ENCODE results near the gene PYROXD2.
"Not testable (repeated sequence)": the region's sequence is repeated elsewhere in the genome, so short reads cannot be mapped to it uniquely, and the experiment has no call there.

The PYROXD2 gene

DNA sequence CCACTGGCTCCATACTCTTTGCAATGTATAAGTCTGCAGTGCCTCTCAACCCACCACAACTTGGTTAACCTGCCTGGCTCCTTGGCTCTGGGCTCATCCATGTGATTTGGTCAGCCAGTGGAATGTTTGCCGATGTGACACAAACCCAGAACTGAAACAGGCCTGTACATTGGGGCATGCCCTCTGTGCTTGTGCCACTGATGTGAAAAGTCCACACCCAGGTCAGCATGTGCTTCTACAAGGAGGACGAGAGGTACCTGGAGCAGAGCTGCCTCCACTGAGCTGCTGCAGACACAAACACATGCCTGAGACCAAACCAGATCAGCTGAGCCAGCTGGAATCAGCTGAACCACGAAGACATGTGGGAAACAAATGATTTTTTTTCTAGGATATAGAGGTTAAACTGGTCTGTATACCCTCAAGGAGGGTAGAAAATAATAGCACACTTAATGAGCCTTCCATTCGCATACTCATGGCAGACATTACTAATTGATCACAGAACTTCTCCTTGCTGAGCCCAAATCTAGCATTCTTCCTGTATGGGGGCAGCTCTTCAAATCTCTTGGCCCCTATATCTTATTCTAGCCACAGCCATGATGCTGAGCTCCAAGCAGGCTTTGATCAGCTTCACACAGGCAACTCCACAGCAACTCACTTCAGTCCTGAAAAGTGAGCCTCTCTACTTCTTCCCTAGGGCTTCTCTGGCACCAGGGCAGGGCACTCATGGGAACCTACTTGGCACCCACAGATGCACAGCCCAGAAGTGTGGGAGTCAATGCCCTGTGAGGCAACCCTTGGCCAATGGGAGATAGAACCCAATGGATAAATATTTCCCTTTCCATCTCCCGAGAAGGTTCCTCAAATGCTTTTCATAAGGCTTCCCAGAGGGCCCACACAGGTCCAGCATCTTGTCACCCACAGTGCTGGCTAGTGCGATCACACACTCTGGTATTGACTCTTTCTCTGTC is 18.6 kb downstream of the PYROXD2 start:
- DNase-seq (ENCODE audit: low read depth in 1 of 2, low spot score in 1 of 2), result no peak

DNA sequence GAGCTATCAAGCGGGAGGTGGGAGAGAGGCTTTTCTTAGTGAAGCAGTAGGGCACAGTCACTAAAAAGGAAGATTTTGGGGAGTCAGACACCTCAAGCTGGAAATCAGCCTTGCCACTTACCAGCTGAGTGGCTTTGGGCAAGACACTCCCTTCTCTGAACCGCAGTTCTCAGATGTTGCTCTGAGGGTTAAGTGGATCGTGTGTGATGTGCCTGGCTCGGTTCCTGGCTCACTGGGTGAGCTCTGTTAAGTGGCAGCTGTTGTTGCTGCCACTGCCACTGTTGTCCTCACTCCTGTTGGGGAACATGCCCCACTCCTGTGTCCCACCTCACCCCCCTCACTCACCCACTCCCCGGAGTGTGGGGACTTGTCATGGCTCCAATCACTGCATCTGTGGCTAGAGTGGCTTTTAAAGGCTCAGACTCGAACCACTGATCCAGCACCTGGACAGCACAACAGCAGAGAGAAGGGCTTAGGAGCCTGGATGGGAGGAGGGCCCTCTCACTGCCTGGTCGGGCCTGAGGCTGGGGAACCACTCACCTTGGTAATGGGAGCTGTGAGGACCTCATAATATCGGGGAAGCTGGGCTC is 20.0 kb downstream of the PYROXD2 start:
- no peak for DNase-seq (ENCODE audit: low read depth in 1 of 2, low spot score in 1 of 2)

DNA sequence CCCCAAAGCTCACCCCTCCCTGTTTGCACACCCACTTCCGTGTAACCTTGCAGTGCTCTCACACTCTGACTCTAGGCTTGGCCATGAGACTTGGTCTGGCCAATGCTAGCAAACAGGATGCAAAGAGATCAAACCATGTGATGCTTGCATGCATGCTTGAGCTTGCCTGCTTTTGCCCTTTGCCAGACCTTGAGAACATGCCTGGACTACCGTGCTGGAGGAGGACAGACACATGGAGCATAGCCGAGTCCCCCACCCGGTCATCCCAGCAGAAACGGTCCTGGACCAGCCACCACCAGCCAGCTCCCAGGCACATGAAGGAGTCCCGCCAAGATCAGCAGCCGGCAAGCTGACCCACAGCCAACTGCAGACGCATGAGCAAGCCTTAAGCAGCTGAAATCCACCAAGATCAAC is 23.4 kb downstream of the PYROXD2 start:
- DNase-seq (ENCODE audit: low read depth in 1 of 2, low spot score in 1 of 2), result no peak

DNA sequence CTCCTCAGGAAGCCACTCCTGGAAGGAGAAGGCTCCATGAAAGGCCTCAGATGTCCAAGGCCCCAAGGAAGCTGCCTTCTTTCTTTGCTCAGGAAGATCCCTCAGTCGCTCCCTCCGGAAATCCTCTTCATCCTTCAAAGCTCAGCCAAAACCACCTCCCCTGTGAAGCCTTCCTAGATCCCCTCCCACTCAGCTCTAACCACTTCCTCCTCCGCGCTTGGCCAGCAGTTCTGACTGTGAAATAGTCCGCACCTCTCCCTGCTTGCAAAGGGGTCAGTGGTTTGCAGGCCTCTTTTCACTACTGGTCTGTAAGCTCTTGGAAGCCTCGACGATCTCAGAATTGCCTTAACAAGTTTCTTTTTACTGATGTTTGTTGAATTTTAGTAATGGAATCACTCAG is 23.9 kb downstream of the PYROXD2 start:
- DNase-seq (ENCODE audit: low read depth in 1 of 2, low spot score in 1 of 2), result no peak

GRCh38 chr10:98390406-98390805 is 24.6 kb downstream of the PYROXD2 start:
- DNase-seq (ENCODE audit: low read depth in 1 of 2, low spot score in 1 of 2), result no peak

DNA sequence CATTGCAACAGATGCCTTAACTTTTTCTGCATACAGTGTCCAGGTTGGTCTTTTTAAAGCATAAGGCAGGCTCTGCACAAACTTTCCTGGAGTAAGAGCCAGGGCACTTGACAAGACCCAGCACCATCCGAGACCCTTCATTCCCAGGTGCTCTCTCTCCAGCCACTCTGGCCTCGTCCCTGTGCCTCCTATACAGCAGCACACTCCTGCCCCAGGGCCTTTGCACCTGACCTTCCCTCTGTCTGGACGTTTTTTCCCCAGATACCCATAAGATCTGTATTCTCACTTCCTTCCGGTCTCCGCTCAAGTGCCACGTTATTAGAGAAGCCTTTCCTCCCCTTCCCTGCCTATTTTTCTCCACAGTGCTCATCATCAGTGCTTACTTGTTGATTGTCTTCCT is 25.6 kb downstream of the PYROXD2 start:
- DNase-seq (ENCODE audit: low read depth in 1 of 2, low spot score in 1 of 2), result no peak

DNA sequence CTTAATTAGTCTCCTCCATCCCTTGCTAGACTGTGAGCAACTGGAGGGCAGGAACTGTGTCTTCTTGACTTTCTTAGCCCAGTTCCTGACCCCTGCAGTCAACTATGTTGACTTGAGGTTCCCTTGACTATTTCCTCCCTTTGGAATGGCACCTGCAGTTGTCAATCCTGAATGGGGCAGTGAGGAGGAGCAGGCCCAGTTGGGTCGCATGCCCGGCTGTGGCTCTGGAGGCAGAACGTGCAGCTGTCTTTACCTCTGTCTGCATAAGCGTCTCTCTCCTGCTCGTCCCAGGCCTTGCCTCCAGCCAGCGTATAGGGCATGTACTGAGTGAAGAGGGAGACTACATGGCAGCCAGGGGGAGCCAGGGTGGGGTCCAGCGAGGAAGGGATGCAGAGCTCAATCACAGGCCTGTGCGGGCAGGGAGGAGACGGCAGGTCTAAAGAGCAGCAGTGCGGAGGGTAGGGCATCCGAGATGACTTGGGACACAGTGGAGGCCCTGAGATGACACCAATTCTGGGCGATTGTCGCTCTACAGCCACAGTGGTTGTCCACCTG is 26.8 kb downstream of the PYROXD2 start:
- no peak for DNase-seq (ENCODE audit: low read depth in 1 of 2, low spot score in 1 of 2)

- DNase-seq (ENCODE audit: low read depth in 1 of 2, low spot score in 1 of 2), result no peak
Measured at GRCh38 chr10:98384531-98385133, 30.4 kb downstream of the PYROXD2 start.

DNA sequence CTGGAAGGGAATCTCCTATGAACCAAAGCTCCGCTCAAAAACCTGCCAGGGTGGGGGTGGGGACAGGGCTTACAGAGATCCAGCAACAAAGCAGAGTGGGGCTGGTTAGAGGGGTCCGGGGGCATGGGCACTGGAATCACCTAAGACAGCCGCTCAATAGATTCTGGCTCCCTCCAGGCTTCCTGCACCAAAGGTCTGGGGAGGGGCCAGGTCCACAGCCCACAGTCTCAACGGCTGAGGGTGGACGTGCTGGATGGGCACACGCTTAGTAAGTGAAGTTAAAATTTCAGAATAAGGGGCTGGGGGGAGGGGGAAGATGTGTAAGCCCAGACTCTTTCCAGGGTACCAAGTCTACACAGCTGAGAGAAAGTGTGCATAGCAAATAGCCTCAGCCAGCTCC is 31.1 kb downstream of the PYROXD2 start:
- DNase-seq (ENCODE audit: low read depth in 1 of 2, low spot score in 1 of 2), result no peak

DNA sequence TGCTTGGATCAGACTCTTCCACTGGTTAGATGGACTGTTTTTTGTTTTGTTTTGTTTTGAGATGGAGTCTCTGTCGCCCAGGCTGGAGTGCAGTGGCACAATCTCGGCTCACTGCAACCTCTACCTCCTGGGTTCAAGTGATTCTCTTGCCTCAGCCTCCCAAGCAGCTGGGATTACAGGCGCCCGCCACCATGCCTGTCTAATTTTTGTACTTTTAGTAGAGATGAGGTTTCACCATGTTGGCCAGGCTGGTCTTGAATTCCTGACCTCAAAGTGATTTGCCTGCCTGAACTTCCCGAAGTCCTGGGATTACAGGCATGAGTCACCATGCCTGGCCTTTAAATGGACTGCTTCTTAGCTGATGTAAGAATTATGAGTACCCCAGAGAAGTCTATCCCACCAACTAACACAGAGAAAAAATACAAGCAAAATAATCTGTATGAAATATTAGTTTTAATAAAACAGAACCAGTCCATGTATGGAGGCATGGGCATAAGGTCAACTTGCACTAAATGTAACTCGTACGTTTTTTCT is 31.8 kb downstream of the PYROXD2 start:
- DNase-seq (ENCODE audit: low read depth in 1 of 2, low spot score in 1 of 2), result not testable (repeated sequence)

DNA sequence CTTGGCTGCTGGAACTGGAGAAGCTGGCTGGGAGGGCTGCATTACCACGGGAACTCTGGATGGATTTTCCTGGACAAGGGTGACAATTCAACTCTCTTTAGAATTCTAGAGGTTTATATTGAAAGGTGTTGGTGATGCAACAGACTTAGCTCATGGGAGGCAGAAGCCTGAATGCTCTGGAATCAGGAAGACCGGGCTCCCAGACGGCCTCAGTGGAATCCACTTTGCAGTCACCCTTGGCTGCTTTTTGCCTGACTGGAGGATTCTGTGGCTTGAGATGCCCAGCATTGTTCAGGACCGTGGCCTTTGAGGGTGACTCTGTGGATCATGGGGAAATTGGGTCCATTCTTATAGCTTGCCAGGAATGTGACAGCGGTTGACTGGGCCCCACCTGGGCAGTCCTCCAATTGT is 32.3 kb downstream of the PYROXD2 start:
- no peak for DNase-seq (ENCODE audit: low read depth in 1 of 2, low spot score in 1 of 2)

DNA sequence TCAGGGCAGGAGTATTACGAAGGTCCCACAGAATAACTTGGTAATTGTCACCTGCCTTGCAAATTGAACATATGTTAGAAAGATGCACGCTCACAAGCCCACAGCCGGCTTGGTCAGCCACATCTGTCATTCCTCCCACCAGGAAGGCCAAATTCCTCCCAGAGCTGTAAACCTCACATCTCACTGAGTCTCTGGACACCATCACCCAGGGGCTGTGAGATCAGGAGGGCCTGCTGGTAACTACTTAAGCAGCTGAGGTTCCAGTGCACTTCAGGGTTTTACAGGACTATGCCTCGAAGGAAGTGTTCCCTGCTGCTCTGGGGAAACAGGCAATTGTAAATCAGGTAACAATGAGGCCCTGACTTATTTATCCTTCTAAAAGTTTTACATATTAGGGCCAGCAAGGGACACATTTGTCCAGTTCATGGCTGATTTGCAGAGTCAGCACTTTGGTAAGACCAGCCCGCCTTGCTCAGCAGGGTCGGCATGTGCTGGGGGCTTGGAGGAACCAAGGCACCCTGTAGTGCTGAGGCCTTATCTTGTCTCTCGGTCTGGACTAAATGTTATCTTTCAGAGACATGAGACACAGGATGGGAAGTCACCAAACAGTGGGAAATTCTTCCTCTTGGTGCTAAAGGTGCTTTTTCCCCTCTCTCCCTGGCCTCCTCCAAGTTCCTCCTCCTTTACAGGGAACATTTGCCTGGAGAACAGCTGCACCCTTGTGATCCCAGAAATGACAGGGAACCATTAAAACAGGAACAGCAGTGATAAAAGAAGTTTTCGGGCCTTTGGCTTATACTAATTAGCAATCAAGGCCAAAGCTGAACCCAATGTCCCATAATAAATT is 34.3 kb downstream of the PYROXD2 start:
- no peak for DNase-seq (ENCODE audit: low read depth in 1 of 2, low spot score in 1 of 2)

DNA sequence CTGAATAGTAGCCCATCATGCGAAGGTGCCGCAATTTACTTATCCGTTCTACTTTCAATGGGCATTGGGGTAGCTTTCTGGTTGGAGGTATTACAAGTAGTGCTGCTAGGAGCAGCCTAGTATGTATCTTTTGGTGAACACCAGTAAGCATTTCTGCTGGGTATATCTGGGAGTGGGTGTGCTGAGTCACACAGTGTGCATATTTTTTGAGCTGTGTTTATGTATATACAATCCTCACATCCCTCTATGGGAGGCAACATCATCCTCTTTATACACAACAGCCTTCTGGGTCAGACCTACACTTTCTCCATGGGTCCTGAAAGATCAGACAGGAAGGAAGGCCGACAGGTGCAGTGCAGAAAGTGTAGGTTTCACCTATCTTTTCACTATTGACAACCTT is 36.3 kb downstream of the PYROXD2 start:
- no peak for DNase-seq (ENCODE audit: low read depth in 1 of 2, low spot score in 1 of 2)

DNA sequence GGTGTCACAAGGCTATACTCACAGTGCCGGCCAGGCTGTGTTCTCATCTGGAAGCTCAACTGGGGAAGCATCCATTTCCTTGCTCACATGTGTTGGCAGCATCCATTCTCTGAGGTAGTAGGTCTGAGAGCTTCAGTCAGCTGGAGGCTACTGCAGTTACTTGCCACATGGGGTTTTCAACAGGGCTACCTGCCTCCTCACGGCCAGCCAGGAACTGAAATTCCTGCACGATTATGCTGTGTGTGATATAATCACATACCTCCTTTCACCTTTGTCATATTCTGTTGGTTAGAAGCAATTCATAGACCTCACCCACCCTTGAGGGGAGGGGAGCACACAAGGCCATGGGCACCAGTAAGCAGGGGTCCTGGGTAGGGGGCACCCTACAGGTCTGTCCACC is 37.4 kb downstream of the PYROXD2 start:
- no peak for DNase-seq (ENCODE audit: low read depth in 1 of 2, low spot score in 1 of 2)

DNA sequence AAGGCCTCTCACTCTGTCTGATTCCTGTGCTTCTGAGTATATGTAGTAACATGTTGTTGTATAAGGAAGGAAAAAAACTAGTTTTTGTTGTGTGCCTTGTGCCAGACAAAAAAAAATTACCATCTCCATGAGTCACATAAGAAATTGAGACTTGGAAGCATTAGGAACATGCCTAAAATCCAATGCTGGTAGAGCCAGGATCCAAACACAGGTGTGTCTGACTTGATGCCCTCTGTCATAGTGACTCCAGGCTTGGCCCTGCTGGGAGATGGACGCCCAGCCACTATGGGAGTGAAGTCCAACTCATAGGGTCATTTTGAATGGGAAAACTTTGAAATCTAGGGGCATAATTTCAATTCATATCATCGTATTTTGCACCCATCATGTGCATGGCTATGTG is 38.0 kb downstream of the PYROXD2 start:
- DNase-seq (ENCODE audit: low read depth in 1 of 2, low spot score in 1 of 2), result no peak

DNA sequence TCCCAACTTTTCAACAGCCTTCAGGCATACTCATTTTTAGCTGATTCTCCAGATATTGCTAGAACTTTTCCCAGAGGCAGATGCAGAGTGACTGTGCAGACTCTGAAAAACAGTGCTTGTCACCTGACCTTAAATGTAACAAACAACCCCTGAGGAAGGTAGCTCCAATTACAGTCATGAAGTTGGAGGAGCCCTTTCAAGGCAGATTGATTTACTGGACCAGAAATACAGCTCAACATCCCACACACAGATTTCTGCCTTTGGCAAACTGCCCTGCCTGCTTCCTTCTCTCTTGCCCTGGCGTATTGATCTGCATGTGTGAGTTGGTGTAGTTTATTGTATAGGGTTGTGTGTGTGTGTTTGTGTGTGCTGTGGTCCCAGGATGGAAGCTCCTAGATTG is 38.5 kb downstream of the PYROXD2 start:
- DNase-seq (ENCODE audit: low read depth in 1 of 2, low spot score in 1 of 2), result no peak

DNA sequence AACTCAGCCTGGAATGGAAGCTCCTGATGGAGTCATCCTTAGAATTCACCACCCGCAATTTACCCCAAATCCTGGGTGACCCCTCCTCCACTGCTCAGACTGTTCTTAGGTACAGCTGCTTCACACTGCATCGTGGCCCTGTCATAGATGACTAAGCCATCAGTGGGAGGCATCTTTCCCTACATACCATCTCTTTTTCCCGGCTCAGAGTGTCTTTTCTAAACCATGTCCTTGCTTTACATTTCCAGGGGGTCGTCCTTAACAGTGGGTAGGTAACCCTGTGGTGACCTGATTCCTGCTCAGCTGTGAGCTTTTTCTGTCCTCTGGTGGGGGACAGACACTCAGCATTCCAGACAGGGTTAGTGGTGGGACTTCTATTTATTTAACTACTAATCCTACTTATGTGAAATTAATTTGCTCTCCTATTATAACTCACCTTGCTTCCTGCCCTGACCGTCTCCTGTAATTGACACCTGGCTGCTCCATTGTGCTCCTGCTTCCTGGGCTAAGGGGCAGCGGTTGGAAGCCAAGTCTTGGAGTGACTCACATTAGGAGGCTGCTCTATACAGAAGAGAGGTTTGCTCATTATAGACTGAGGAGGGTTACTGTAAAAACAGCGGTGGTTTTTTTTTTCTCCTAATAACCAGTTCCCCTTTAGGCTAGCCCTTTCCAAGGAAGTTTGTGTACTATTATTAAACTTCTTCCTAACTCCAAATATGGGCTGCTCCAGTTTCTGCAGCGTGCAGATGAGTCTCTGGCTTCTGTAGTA is 40.6 kb downstream of the PYROXD2 start:
- no peak for DNase-seq (ENCODE audit: low read depth in 1 of 2, low spot score in 1 of 2)

- no peak for DNase-seq (ENCODE audit: low read depth in 1 of 2, low spot score in 1 of 2)
Measured at GRCh38 chr10:98373260-98374040, 41.5 kb downstream of the PYROXD2 start.

Measured in stimulated activated CD4-positive, alpha-beta T cell treated with anti-CD3 and anti-CD28 coated beads, Interleukin-15, amount 100 ng/mL, for 1 hour (primary cell).